DND-41 (cell line): ENCODE data around the gene TSPEAR.

ENCODE experiments used
- ATAC-seq: fragments of 200-7000 bp; cut with Tn5 transposase; 3 replicates; pipeline ENCODE4 v1.9.1; 2021; ENCODE audit warnings: low read depth; ENCODE audit not compliant: insufficient read depth
- DNase-seq: peaks from one replicate; pipeline ENCODE4 v3.0.0-alpha.2; 2020
- H2AFZ ChIP-seq: 2 replicates; pipeline ENCODE4 v1.6.0; 2012; ENCODE audit warnings: low read depth, low read length
- H3K27ac ChIP-seq: 2 replicates; pipeline ENCODE4 v1.5.1; 2012; ENCODE audit warnings: low read length, inconsistent platforms
- H3K27me3 ChIP-seq: fragments of 200-600 bp; sonication (generic); 2 replicates; pipeline ENCODE4 v1.6.0; 2012; ENCODE audit warnings: low read length, mild to moderate bottlenecking, inconsistent platforms; ENCODE audit not compliant: insufficient read depth, poor library complexity
- H3K36me3 ChIP-seq: 2 replicates; pipeline ENCODE4 v1.5.1; 2012; ENCODE audit warnings: low read length, inconsistent platforms; ENCODE audit not compliant: insufficient read depth
- H3K4me1 ChIP-seq: 2 replicates; pipeline ENCODE4 v1.5.1; 2012; ENCODE audit warnings: mild to moderate bottlenecking, low read length; ENCODE audit not compliant: insufficient read depth
- H3K4me2 ChIP-seq: 2 replicates; pipeline ENCODE4 v1.6.0; 2012; ENCODE audit warnings: mild to moderate bottlenecking, moderate library complexity, low read length, inconsistent platforms; ENCODE audit not compliant: insufficient read depth
- H3K4me3 ChIP-seq, 2 experiments: fragments of 200-600 bp in 1 of 2; shearing (Covaris generic) in 1 of 2; 2 replicates each; pipeline ENCODE4 v1.5.1; 2012 to 2016; ENCODE audit warnings: inconsistent platforms in 2 of 2, low read length in 2 of 2, mild to moderate bottlenecking in 2 of 2, low read depth in 1 of 2, moderate library complexity in 1 of 2
- H3K79me2 ChIP-seq: 2 replicates; pipeline ENCODE4 v1.6.0; 2012; ENCODE audit warnings: low read length, inconsistent platforms; ENCODE audit not compliant: insufficient read depth
- H3K9ac ChIP-seq: 2 replicates; pipeline ENCODE4 v1.6.0; 2012; ENCODE audit warnings: low read depth, mild to moderate bottlenecking, inconsistent platforms, low read length, moderate library complexity
- H3K9me3 ChIP-seq: 2 replicates; pipeline ENCODE4 v1.5.1; 2012; ENCODE audit warnings: low read length, moderate library complexity, mild to moderate bottlenecking, inconsistent platforms; ENCODE audit not compliant: insufficient read depth, severe bottlenecking
- H4K20me1 ChIP-seq: 2 replicates; pipeline ENCODE4 v1.6.0; 2012; ENCODE audit warnings: low read length; ENCODE audit not compliant: insufficient read depth
- CTCF ChIP-seq: IDR thresholded peaks from 2 replicates; pipeline ENCODE4 v1.5.1; 2012; ENCODE audit warnings: borderline replicate concordance, low read length, moderate library complexity, mild to moderate bottlenecking; ENCODE audit not compliant: poor library complexity, severe bottlenecking; ENCODE audit errors: extremely low read depth
- EZH2 ChIP-seq: IDR thresholded peaks from 3 replicates; pipeline ENCODE4 v1.6.1; 2012; ENCODE audit warnings: borderline replicate concordance, low read depth, mild to moderate bottlenecking, moderate library complexity, low read length, inconsistent platforms; ENCODE audit not compliant: severe bottlenecking

The TSPEAR gene

GRCh38 chr21:44716984-44717383 is 5.6 kb upstream of the TSPEAR start:
- ATAC-seq, result no peak
- H3K4me3 ChIP-seq, result no peak overlapping the region
- H3K9ac ChIP-seq, result no peak overlapping the region
- H3K79me2 ChIP-seq, result no peaks in the 10 kb centered on the region
- no peaks in the 10 kb centered on the region for H3K36me3 ChIP-seq
- H3K27me3 ChIP-seq, result peaks cover 22% of the 10 kb centered on the region
- no peaks in the 10 kb centered on the region for H3K4me1 ChIP-seq
- H3K27ac ChIP-seq, result no peak overlapping the region
- H3K9me3 ChIP-seq, result no peaks in the 10 kb centered on the region
- no peak overlapping the region for H2AFZ ChIP-seq
- H3K4me2 ChIP-seq, result no peak overlapping the region
- TF ChIP-seq EZH2 (no peak), CTCF (no peak)
- DNase-seq, result no peak
- H4K20me1 ChIP-seq, result no peaks in the 10 kb centered on the region

GRCh38 chr21:44714905-44715304 is 3.5 kb upstream of the TSPEAR start:
- no peaks in the 10 kb centered on the region for H4K20me1 ChIP-seq
- H3K9me3 ChIP-seq, result no peaks in the 10 kb centered on the region
- H3K27me3 ChIP-seq, result peaks cover 30% of the 10 kb centered on the region
- DNase-seq (no peak), ATAC-seq (no peak)
- H2AFZ ChIP-seq, result no peak overlapping the region
- no peak overlapping the region for H3K4me2 ChIP-seq
- no peak overlapping the region for H3K27ac ChIP-seq
- H3K4me1 ChIP-seq, result no peaks in the 10 kb centered on the region
- H3K4me3 ChIP-seq, result no peak overlapping the region
- TF ChIP-seq EZH2, result no peak
- no peak for TF ChIP-seq CTCF
- no peaks in the 10 kb centered on the region for H3K36me3 ChIP-seq
- no peak overlapping the region for H3K9ac ChIP-seq
- H3K79me2 ChIP-seq, result no peaks in the 10 kb centered on the region

- Histone ChIP-seq H3K4me3 (no peak overlapping the region), H3K4me1 (no peaks in the 10 kb centered on the region), H3K4me2 (no peak overlapping the region), H3K27me3 (peaks cover 30% of the 10 kb centered on the region), H3K79me2 (no peaks in the 10 kb centered on the region), H3K36me3 (no peaks in the 10 kb centered on the region), H3K9ac (no peak overlapping the region), H2AFZ (no peak overlapping the region), H3K9me3 (no peaks in the 10 kb centered on the region), H3K27ac (no peak overlapping the region), H4K20me1 (no peaks in the 10 kb centered on the region)
- ATAC-seq, result no peak
- DNase-seq, result no peak
- TF ChIP-seq EZH2 (no peak), CTCF (no peak)
These were observed 2.5 kb upstream of the TSPEAR start for GRCh38 chr21:44713846-44714245.

GRCh38 chr21:44713130-44713529 is 1.8 kb upstream of the TSPEAR start:
- TF ChIP-seq CTCF (no peak), EZH2 (no peak)
- Histone ChIP-seq H3K27me3 (peaks cover 28% of the 10 kb centered on the region), H3K9ac (no peak overlapping the region), H3K36me3 (no peaks in the 10 kb centered on the region), H3K27ac (no peak overlapping the region), H3K79me2 (no peaks in the 10 kb centered on the region), H3K4me3 (no peak overlapping the region), H3K4me2 (no peak overlapping the region), H3K9me3 (no peaks in the 10 kb centered on the region), H4K20me1 (no peaks in the 10 kb centered on the region; the same call in 1 of the 2 replicates), H3K4me1 (no peaks in the 10 kb centered on the region), H2AFZ (no peak overlapping the region)
- ATAC-seq (no peak), DNase-seq (no peak)
